ENCODE data around the gene ALPK3.

Gene ALPK3, protein sequence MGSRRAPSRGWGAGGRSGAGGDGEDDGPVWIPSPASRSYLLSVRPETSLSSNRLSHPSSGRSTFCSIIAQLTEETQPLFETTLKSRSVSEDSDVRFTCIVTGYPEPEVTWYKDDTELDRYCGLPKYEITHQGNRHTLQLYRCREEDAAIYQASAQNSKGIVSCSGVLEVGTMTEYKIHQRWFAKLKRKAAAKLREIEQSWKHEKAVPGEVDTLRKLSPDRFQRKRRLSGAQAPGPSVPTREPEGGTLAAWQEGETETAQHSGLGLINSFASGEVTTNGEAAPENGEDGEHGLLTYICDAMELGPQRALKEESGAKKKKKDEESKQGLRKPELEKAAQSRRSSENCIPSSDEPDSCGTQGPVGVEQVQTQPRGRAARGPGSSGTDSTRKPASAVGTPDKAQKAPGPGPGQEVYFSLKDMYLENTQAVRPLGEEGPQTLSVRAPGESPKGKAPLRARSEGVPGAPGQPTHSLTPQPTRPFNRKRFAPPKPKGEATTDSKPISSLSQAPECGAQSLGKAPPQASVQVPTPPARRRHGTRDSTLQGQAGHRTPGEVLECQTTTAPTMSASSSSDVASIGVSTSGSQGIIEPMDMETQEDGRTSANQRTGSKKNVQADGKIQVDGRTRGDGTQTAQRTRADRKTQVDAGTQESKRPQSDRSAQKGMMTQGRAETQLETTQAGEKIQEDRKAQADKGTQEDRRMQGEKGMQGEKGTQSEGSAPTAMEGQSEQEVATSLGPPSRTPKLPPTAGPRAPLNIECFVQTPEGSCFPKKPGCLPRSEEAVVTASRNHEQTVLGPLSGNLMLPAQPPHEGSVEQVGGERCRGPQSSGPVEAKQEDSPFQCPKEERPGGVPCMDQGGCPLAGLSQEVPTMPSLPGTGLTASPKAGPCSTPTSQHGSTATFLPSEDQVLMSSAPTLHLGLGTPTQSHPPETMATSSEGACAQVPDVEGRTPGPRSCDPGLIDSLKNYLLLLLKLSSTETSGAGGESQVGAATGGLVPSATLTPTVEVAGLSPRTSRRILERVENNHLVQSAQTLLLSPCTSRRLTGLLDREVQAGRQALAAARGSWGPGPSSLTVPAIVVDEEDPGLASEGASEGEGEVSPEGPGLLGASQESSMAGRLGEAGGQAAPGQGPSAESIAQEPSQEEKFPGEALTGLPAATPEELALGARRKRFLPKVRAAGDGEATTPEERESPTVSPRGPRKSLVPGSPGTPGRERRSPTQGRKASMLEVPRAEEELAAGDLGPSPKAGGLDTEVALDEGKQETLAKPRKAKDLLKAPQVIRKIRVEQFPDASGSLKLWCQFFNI (N-terminal part only)

DNA sequence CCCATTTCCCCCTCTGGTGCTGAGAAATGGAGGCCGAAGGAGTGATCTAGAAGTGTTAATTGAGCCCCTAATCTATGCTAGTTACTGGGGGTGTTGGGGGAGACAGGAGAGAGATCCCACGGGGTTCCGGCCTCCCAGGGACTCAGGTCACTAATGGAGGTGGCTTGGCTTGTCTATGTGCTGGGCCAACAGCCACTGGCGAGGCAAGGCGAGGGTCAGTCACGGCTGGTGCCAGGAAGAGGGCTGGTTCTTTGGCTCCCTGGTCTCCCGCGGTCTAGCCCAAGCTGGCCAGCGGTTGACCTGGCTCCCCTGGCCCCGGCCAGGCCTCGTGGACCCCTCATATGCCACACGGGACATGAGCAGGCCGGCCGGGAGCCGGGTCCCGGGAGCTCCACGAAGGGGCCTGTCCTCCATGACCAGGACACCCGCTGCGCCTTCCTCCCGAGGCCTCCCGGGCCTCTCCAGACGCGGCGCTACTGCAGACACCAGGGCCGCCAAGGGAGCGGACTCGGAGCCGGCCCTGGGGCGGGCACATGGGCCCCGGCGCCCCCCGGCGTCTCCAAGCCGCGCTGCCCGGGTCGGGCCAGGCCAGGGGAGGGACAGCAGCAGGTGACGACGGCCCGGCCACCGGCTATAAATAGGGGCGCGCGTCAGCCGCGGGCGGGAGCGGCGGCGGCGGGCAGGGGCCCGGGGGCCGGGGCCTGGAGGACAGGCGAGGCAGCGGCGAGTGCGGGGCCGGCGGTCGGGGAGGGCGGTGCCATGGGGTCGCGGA lies at the start of gene ALPK3:
TSS of gene ALPK3 (plus strand) at position 663 of the 772 bp plus-strand sequence. CDS start at position 760, 97 bp downstream.
- DNase-seq (ENCODE audit: low read depth in 2 of 2) = no peak

DNA sequence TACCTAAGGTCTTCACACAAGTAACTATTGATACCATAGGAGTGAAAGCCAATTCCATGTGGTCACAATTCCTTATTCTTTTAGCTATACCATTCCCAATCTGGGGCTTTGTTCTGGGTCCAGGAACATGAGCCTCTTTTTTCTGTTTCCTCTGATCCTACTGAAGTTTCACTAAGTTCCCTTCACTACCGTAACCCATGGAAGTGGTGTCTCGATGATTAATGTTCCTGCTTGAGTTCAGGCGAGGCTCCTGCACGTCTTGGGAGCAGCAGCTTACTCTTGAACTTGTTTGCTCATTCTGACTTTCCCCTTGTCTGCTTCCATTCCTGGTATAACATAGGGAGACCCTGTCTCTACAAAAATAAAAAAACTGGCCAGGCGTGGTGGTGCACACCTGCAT lies 45.1 kb upstream of the ALPK3 start:
- no peak for DNase-seq (ENCODE audit: low read depth in 2 of 2)

DNA sequence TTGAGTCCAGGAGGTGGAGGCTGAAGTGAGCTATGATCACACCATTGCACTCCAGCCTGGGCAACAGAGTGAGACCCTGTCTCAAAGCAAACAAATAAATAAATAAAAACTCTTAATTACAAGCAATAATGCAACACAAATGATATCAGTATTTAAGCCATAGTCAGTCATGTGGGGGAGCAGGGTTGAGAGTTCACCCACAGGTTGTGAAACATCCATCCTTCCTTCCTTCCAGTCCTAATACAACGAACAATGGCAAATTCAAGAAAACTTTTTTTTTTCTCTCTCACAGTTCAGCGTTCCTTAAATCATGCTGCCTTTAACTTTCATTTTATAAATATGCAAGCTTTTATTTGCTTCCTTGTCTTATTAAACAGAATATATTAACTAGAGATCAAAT lies 44.7 kb upstream of the ALPK3 start:
- DNase-seq (ENCODE audit: low read depth in 2 of 2) = no peak

DNA sequence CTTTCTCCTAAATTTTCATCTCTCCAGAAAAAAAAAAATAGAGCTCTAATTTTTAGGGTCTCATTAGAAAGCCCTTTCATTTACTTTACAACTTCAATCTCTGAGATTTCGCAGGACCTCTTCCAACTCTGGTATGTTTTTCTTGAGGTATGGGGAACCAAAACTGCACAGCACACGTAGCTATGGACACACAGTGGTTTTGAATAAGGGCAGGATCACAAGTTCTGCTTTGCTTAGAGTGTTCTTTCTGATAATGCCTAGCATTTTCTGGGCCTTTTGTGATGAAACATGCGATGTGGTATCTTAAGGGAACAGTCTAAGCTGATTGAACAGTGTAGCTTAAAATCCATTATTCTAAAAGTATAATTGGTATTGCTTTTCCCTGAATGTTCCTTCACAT lies 43.4 kb upstream of the ALPK3 start:
- no peak for DNase-seq (ENCODE audit: low read depth in 2 of 2)

DNA sequence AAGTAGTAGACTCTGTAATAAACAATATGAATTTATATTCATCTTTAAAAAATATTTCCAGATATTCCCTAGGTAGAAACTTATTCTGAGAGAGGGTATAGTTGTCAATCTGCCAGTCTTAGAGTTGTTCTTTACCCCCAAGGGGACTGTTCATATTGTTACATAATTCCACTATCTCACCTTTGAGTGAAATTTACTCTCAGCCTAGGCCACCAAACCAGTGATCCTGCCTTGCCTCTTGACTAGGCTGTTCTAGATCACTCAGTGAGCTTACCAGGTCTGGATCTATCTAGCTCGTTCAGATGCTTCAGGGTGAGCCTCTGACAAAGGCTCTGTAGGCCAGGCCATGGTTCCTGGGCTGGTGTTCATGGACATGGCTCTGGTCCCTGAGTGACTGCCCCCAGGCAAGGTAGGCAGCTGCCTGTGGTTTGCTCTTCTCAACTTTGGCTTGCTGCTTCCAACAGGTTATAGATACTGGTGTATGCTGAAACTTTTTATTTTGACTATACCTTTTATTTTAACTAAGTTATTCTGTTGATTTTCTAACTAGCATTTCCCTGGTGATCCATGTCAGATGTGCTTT lies 41.2 kb upstream of the ALPK3 start:
- DNase-seq (ENCODE audit: low read depth in 2 of 2) = no peak

DNA sequence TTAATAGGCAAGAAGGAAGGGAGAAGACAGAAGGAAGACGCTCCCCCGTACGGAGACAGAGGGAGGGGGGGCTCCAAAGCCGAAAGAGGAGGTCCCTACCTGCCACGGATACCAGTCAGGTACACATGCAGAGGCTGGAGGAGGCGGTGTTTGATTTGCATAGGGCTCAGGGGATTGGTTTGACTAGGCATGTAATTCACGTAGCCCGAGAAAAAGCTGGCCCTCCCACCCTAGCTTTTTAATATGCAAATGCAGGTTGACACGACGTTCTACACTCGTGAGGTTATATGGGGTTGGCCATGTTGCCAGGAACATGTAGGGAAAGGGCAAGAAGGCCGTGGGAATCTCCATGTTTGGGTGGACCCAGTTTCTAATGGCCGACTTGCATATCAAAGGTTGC lies 39.0 kb upstream of the ALPK3 start:
- DNase-seq (ENCODE audit: low read depth in 2 of 2) = no peak

DNA sequence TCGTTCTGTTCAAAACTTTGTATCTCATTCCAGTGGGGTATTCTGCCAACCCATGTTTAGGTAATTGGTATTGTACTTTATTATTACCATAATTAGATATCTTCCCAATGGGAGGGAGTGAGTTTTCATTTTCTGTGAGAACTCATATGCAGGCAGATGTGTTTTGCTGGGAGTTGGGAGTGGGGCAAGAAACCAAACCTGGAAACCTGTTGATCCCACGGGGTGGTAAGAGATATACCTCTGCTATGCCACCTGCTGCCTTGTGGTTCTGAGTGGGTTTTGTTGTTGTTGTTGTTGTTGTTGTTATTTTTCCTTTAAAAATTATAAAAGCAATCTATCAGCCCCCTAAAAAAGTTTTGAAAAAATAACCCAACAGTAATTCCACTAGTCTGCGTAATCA lies 36.7 kb upstream of the ALPK3 start:
- no peak for DNase-seq (ENCODE audit: low read depth in 2 of 2)

DNA sequence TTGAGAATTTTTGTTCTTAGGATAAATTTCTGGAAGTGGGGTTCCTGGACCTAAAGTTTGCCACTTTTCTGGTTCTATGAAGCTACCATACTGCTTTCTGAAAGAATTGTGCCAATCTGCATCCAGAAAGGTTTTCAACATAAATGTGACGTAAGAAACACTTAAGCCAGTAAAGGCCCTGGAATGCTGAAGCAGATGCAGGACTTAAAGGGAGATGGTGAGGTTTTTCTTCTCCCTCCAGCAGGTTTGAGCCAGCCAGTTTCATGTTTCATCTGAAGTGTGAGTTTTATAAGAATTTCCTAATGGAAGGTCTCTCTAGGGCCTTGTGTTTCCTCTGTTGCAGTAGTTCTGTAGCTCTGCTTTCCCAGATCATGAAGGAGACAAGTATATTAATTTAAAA lies 35.7 kb upstream of the ALPK3 start:
- DNase-seq (ENCODE audit: low read depth in 2 of 2) = no peak

DNA sequence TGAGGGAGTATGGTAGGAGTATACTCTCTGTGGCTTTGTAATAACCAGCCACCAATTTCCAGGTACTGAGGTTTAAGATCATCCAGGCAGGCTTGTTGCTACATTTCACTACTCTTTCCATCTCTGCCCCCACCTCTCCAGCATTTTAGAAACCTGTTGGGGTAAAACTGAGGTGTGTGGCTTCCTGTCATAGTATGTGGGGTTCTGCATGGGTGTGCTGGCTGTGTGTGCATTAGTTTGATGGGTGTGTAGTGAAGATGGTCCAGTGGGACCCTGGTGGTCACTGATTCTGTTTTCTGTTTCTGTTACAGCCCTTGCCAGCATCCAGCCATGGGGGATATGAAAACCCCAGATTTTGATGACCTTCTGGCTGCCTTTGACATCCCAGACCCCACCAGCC lies 34.8 kb upstream of the ALPK3 start:
- DNase-seq (ENCODE audit: low read depth in 2 of 2) = no peak

DNA sequence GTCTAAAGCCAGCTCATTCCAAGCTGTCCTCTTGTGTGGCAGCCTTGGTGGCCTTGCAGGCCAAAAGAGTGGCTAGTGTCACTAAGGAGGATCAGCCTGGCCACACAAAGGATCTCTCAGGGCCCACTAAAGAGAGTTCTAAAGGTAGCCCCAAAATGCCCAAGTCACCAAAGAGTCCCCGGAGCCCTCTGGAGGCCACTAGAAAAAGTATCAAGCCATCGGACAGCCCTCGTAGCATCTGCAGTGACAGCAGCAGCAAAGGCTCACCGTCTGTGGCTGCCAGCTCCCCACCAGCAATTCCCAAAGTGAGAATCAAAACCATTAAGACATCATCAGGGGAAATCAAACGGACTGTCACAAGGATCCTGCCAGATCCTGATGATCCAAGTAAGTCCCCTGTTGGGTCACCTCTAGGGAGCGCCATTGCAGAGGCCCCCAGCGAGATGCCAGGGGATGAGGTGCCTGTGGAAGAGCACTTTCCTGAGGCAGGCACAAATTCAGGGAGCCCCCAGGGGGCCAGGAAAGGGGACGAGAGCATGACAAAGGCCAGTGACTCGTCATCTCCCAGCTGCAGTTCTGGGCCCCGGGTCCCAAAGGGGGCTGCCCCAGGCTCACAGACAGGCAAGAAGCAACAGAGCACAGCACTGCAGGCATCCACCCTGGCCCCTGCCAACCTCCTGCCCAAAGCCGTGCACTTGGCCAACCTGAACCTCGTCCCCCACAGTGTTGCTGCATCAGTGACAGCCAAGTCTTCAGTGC lies 33.5 kb upstream of the ALPK3 start:
- DNase-seq (ENCODE audit: low read depth in 2 of 2) = no peak

DNA sequence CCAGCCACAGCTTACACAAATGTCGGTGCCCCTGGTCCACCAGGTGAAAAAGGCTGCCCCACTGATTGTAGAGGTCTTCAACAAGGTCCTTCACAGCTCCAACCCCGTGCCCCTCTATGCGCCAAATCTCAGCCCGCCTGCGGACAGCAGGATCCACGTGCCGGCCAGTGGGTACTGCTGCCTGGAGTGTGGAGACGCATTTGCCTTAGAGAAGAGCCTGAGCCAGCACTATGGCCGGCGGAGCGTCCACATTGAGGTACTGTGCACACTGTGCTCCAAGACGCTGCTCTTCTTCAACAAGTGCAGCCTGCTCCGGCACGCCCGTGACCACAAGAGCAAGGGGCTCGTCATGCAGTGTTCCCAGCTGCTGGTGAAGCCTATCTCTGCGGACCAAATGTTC lies 32.9 kb upstream of the ALPK3 start:
- no peak for DNase-seq (ENCODE audit: low read depth in 2 of 2)

DNA sequence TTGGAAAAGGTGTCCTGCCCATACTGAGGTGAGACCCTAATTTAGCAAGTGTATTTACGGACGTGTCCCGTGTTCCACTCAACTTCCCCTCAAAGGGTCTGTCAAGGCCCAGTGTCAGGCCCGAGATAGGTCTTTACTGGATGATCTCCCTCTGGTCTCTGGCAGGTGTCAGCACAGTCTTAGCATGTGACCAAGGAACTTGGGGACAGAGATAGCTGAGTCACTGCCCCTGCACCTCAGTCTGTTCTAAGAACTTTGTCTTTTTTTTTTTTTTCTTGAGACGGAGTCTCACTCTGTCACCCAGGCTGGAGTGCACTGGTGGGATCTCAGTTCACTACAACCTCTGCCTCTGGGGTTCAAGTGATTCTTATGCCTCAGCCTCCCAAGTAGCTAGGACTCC lies 32.1 kb upstream of the ALPK3 start:
- DNase-seq (ENCODE audit: low read depth in 2 of 2) = no peak

DNA sequence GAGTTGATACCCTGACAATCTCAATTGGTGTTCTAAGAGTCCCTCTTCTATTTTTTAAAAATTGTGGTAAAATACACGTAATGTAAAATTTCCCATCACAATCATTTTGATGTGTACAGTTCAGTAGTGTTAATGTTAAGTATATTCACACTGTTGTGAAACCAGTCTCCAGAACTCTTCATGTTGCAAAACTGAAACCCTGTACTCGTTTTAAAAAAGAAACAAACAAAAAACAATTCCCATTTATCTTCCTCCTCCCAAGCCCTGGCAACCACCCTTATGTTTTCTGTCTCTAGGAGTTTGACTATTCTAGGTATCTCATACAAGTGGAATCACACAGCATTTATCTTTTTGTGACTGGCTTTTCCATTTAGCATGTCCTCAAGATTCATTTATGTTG lies 28.7 kb upstream of the ALPK3 start:
- no peak for DNase-seq (ENCODE audit: low read depth in 2 of 2)

DNA sequence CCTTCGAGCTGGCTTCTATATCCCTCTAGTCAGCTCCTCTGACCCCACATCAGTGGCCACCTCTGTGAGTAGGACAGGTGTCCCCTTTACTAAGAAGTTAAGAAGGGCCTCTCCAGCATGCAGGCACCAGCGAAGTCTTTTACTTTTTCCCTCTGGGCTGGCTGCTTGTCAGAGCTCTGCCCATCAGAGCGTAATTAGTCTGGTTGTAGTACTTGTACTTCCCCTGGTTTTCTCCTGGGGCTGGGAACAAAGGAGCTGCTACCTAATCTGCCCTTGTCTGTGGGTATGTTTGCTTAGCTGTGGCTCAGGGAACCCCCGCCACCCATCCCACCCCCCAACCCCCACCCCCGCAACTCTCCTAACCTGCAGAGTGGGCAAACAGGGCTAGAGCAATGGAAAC lies 27.4 kb upstream of the ALPK3 start:
- no peak for DNase-seq (ENCODE audit: low read depth in 2 of 2)

DNA sequence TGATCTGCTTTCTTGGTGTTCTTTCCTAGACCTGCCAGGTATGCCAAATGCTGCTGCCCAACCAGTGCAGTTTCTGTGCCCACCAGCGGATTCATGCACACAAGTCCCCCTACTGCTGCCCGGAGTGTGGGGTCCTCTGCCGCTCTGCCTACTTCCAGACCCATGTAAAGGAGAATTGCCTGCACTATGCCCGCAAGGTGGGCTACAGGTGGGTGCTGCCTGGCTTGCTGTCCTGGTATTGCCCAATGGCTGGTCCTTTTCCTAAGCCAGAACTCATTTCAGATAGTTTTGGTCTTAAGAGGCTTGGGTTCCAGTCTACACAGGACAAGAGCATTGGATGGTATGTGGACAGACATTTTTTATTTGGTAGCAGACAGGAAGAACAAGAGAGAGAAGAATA lies 26.5 kb upstream of the ALPK3 start:
- no peak for DNase-seq (ENCODE audit: low read depth in 2 of 2)

DNA sequence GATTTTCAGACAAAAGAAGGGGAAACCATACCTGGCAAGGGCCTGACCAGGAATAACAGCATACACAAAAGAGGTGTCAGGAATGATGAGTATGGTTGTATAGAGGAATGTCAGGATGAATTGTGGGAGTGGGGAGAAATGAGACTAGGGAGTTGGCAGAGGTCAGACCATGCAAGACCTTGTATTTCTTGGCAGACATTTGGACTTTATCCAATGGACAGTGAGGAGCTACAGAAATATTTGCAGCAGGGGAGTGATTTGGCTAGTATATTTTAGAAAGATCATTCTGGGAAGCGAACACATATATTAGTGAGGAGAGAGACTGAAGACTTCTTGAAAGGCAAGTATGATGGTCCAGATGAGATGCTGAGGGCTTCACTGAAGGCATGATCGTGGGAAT lies 25.4 kb upstream of the ALPK3 start:
- DNase-seq (ENCODE audit: low read depth in 2 of 2) = no peak

DNA sequence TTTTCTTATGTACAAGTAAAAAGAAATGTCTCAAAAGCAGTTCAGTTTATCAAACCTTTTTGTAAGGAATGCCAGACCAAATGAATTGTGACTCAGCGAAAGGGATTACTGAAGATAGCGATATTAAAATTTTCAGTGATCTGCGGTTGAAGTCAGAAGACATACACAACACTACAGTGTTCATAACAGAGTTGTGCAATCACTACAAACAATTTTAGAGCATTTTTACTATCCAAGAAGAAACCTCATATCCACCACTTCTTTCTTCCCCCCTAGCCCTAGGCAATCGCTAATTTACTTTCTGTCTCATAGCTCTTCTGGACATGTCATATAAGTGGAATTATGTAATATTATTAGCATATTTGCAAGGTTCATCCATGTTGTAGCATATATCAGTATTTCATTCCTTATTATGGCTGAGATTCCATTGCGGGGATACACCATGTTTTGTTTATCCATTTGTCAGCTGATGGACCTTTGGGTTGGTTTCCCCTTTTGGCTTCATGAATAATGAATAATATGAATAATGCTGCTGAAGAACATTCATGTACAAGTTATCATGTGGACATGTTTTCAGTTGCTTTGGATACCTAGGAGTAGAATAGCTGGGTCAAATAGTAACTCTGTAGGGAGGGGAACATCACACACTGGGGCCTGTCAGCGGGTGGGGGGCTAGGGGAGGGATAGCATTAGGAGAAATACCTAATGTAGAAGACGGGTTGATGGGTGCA lies 23.6 kb upstream of the ALPK3 start:
- DNase-seq (ENCODE audit: low read depth in 2 of 2) = no peak

DNA sequence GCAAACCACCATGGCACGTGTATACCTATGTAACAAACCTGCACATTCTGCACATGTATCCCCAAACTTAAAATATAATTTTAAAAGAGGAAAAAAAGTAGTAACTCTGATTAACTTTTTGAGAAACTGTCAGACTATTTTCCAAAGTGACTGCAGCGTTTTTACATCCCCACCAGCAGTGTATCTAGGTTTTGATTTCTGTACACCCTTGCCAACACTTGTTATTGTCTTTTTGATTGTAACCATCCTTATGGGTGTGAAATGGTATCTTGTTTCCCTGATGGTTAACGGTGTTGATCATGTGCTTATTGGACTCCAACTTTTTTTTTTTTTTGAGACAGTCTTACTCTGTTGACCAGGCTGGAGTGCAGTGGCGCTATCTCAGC lies 23.0 kb upstream of the ALPK3 start:
- no peak for DNase-seq (ENCODE audit: low read depth in 2 of 2)

DNA sequence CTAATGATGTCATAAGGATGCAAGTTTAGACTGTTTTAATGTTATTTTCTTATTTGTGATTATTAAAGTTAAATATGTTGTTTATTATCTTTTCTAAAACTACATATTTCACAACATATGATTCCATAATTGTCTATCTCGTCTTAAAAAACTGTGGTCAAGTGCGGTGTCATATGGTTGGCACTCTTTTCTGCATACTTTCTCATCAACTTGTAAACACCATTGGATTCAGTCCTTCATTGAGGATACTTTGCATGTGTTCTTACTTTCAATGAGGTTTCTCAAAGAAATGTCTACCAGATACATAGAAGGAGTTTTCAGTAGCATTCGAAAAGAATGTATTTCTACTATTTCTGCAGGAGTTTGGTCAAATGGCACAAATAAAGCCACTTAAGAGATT lies 22.0 kb upstream of the ALPK3 start:
- DNase-seq (ENCODE audit: low read depth in 2 of 2) = no peak

DNA sequence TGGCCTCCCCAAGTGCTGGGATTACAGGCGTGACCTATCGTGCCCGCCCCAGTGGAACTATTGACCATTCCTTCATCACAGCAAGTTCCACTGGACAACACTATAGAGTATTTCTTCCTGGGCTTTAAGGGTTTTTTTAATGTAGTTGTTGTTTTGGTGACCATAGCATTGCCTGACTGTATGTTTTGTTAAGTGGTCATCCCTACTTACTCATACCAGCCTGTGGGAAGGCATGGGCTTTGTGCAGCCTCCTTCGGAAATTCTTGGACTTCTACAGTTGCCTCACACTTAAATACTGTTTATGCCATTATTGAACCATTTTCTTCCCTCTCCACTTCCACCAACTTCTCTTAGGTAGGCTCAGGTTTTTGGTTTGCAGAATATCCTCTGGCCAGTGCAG lies 19.9 kb upstream of the ALPK3 start:
- DNase-seq (ENCODE audit: low read depth in 2 of 2) = no peak
